KMS-11 (cell line): ENCODE data around the gene CCDC88A.

ENCODE experiments used
- H2AFZ ChIP-seq: fragments of 200-600 bp; sonication (generic); 2 replicates; pipeline ENCODE4 v1.6.1; 2016; ENCODE audit warnings: antibody characterized with exemption, mixed run types, low read depth
- H3K27ac ChIP-seq: fragments of 200-600 bp; sonication (generic); 2 replicates; pipeline ENCODE4 v1.6.1; 2016; ENCODE audit warnings: mild to moderate bottlenecking, mixed run types
- H3K27me3 ChIP-seq: fragments of 200-600 bp; sonication (generic); 2 replicates; pipeline ENCODE4 v1.6.1; 2017; ENCODE audit warnings: mild to moderate bottlenecking, low read depth, mixed run types, moderate library complexity; ENCODE audit not compliant: insufficient read depth
- H3K36me3 ChIP-seq: fragments of 200-600 bp; sonication (generic); 2 replicates; pipeline ENCODE4 v1.6.1; 2017; ENCODE audit warnings: mild to moderate bottlenecking, mixed run types; ENCODE audit not compliant: insufficient read depth
- H3K4me1 ChIP-seq: fragments of 200-600 bp; sonication (generic); 2 replicates; pipeline ENCODE4 v1.6.1; 2016; ENCODE audit warnings: mild to moderate bottlenecking, low read depth, mixed run types; ENCODE audit not compliant: poor library complexity, severe bottlenecking
- H3K4me2 ChIP-seq: fragments of 200-600 bp; sonication (generic); 2 replicates; pipeline ENCODE4 v1.7.0; 2016; ENCODE audit warnings: mild to moderate bottlenecking, mixed run types
- H3K4me3 ChIP-seq: fragments of 200-600 bp; sonication (generic); IDR thresholded peaks from 2 replicates; pipeline ENCODE4 v1.6.1; 2017; ENCODE audit warnings: low read depth, low read length, mixed read lengths; ENCODE audit not compliant: insufficient read depth
- H3K79me2 ChIP-seq: fragments of 200-600 bp; sonication (generic); 2 replicates; pipeline ENCODE4 v1.6.1; 2016; ENCODE audit warnings: low read depth, mixed run types; ENCODE audit not compliant: insufficient read depth
- H3K9ac ChIP-seq: fragments of 200-600 bp; sonication (generic); 2 replicates; pipeline ENCODE4 v1.6.1; 2016; ENCODE audit warnings: mild to moderate bottlenecking, mixed run types
- H4K20me1 ChIP-seq: fragments of 200-600 bp; sonication (generic); 2 replicates; pipeline ENCODE4 v1.6.1; 2016; ENCODE audit warnings: mild to moderate bottlenecking, mixed run types; ENCODE audit not compliant: insufficient read depth
- CTCF ChIP-seq: fragments of 200-600 bp; sonication (generic); conservative IDR thresholded peaks from 2 replicates; pipeline ENCODE4 v1.6.1; 2017; ENCODE audit warnings: low read depth, mild to moderate bottlenecking, antibody characterized with exemption, low read length, moderate library complexity, mixed read lengths

The CCDC88A gene

GRCh38 chr2:55438391-55439100 lies 18.9 kb upstream of the CCDC88A start:
- H3K9ac ChIP-seq: no peak overlapping the region
- no peaks in the 10 kb centered on the region for H3K4me1 ChIP-seq
- no peak overlapping the region for H3K4me3 ChIP-seq
- no peak overlapping the region for H2AFZ ChIP-seq
- no peak overlapping the region for H3K27ac ChIP-seq
- H4K20me1 ChIP-seq: no peaks in the 10 kb centered on the region
- no peak for TF ChIP-seq CTCF
- no peaks in the 10 kb centered on the region for H3K36me3 ChIP-seq
- no peak overlapping the region for H3K4me2 ChIP-seq
- no peaks in the 10 kb centered on the region for H3K27me3 ChIP-seq
- H3K79me2 ChIP-seq: no peaks in the 10 kb centered on the region

- no peak overlapping the region for H3K9ac ChIP-seq
- H3K27ac ChIP-seq: no peak overlapping the region
- no peak overlapping the region for H3K4me3 ChIP-seq
- no peaks in the 10 kb centered on the region for H3K27me3 ChIP-seq
- no peak overlapping the region for H2AFZ ChIP-seq
- H3K79me2 ChIP-seq: no peaks in the 10 kb centered on the region
- no peaks in the 10 kb centered on the region for H3K4me1 ChIP-seq
- H3K4me2 ChIP-seq: no peak overlapping the region
- H4K20me1 ChIP-seq: no peaks in the 10 kb centered on the region
- no peak for TF ChIP-seq CTCF
- no peaks in the 10 kb centered on the region for H3K36me3 ChIP-seq
Observed at GRCh38 chr2:55437515-55438390, 18.1 kb upstream of the CCDC88A start.

- Histone ChIP-seq H3K4me2 (peak overlapping the region; percentile 53), H3K27me3 (no peaks in the 10 kb centered on the region), H3K27ac (peak overlapping the region; percentile 49), H3K4me1 (peaks cover 35% of the 10 kb centered on the region), H3K36me3 (no peaks in the 10 kb centered on the region), H3K4me3 (no peak overlapping the region), H4K20me1 (no peaks in the 10 kb centered on the region), H3K79me2 (no peaks in the 10 kb centered on the region), H3K9ac (no peak overlapping the region), H2AFZ (peak overlapping the region; percentile 32)
- peak; percentile 73 for TF ChIP-seq CTCF
Observed at GRCh38 chr2:55431982-55432627, 12.4 kb upstream of the CCDC88A start.

- H2AFZ ChIP-seq: peak overlapping the region; percentile 32
- peak overlapping the region; percentile 53 for H3K4me2 ChIP-seq
- H3K4me1 ChIP-seq: peaks cover 35% of the 10 kb centered on the region
- H4K20me1 ChIP-seq: no peaks in the 10 kb centered on the region
- H3K36me3 ChIP-seq: no peaks in the 10 kb centered on the region
- peak overlapping the region; percentile 57 for H3K4me3 ChIP-seq
- H3K27me3 ChIP-seq: no peaks in the 10 kb centered on the region
- H3K27ac ChIP-seq: peak overlapping the region; percentile 49
- H3K79me2 ChIP-seq: no peaks in the 10 kb centered on the region
- no peak for TF ChIP-seq CTCF
- peak overlapping the region; percentile 3; the same call in 1 of the 2 replicates for H3K9ac ChIP-seq
Observed at GRCh38 chr2:55430211-55430975, 10.7 kb upstream of the CCDC88A start.
